MM.1S (cell line): Measurements from ENCODE around the gene LRMDA.

Experiments
- DNase-seq: peaks from one replicate; pipeline ENCODE4 v3.0.0-alpha.2; 2015
- H2AFZ ChIP-seq: fragments of 300-600 bp; sonication (generic); 2 replicates; pipeline ENCODE4 v1.6.0; 2016; ENCODE audit warnings: antibody characterized with exemption, low read length
- H3F3A ChIP-seq: fragments of 300-600 bp; sonication (generic); 2 replicates; pipeline ENCODE4 v1.6.1; 2016; ENCODE audit warnings: mild to moderate bottlenecking, antibody characterized with exemption, low read length, moderate library complexity, mixed read lengths; ENCODE audit not compliant: insufficient read depth
- H3K27ac ChIP-seq: fragments of 300-600 bp; sonication (generic); 2 replicates; pipeline ENCODE4 v1.5.1; 2016; ENCODE audit warnings: mild to moderate bottlenecking, low read length
- H3K27me3 ChIP-seq: fragments of 300-600 bp; sonication (generic); replicated peaks from 2 replicates; pipeline ENCODE4 v1.6.0; 2016; ENCODE audit warnings: low read length; ENCODE audit not compliant: insufficient read depth
- H3K36me3 ChIP-seq: fragments of 300-600 bp; sonication (generic); replicated peaks from 2 replicates; pipeline ENCODE4 v1.6.1; 2016; ENCODE audit warnings: mild to moderate bottlenecking, low read length, mixed read lengths; ENCODE audit not compliant: insufficient read depth
- H3K4me1 ChIP-seq: fragments of 300-600 bp; sonication (generic); 2 replicates; pipeline ENCODE4 v1.6.1; 2016; ENCODE audit warnings: low read length, mixed read lengths
- H3K4me2 ChIP-seq: fragments of 300-600 bp; sonication (generic); 2 replicates; pipeline ENCODE4 v1.6.0; 2016; ENCODE audit warnings: low read depth, low read length
- H3K4me3 ChIP-seq: fragments of 300-600 bp; sonication (generic); 2 replicates; pipeline ENCODE4 v1.5.1; 2016; ENCODE audit warnings: low read length, mixed read lengths
- H3K79me2 ChIP-seq: fragments of 300-600 bp; sonication (generic); 2 replicates; pipeline ENCODE4 v1.6.1; 2016; ENCODE audit warnings: mixed run types, low read length, mixed read lengths
- H3K9ac ChIP-seq: fragments of 300-600 bp; sonication (generic); 2 replicates; pipeline ENCODE4 v1.6.1; 2016; ENCODE audit warnings: low read length, mixed read lengths
- H3K9me2 ChIP-seq: fragments of 300-600 bp; sonication (generic); replicated peaks from 2 replicates; pipeline ENCODE4 v1.6.1; 2016; ENCODE audit warnings: mild to moderate bottlenecking, low read length, mixed read lengths; ENCODE audit not compliant: insufficient read depth
- H3K9me3 ChIP-seq: fragments of 300-600 bp; sonication (generic); replicated peaks from 2 replicates; pipeline ENCODE4 v1.6.1; 2016; ENCODE audit warnings: mild to moderate bottlenecking, low read length, mixed read lengths; ENCODE audit not compliant: insufficient read depth
- H4K20me1 ChIP-seq: fragments of 300-600 bp; sonication (generic); 2 replicates; pipeline ENCODE4 v1.6.1; 2016; ENCODE audit warnings: mild to moderate bottlenecking, low read length, moderate library complexity, mixed read lengths; ENCODE audit not compliant: insufficient read depth
- CTCF ChIP-seq: fragments of 300-600 bp; sonication (generic); IDR thresholded peaks from 2 replicates; pipeline ENCODE4 v1.5.1; 2016; ENCODE audit warnings: antibody characterized with exemption, low read length, mixed read lengths
- EZH2 ChIP-seq: fragments of 300-600 bp; sonication (generic); optimal IDR thresholded peaks from 2 replicates; pipeline ENCODE3; 2017; ENCODE audit warnings: low read depth, mild to moderate bottlenecking, antibody characterized with exemption, low read length, mixed read lengths
- EZH2phosphoT487 ChIP-seq: fragments of 300-600 bp; sonication (generic); IDR thresholded peaks from 2 replicates; pipeline ENCODE4 v1.6.1; 2018; ENCODE audit warnings: antibody characterized with exemption, low read length

Gene LRMDA

GRCh38 chr10:75772153-75772887 is 340.9 kb downstream of the LRMDA start:
- no peaks in the 10 kb centered on the region for H3K36me3 ChIP-seq
- no peaks in the 10 kb centered on the region for H4K20me1 ChIP-seq
- DNase-seq = peak; percentile 70
- H3K4me1 ChIP-seq = peaks cover 9% of the 10 kb centered on the region
- H2AFZ ChIP-seq = 0 out of 2 replicates have a peak overlapping the region, but pooled peaks have one; percentile 3
- no peaks in the 10 kb centered on the region for H3K79me2 ChIP-seq
- no peak overlapping the region; the same call in 1 of the 2 replicates for H3K9ac ChIP-seq
- H3K27ac ChIP-seq = peak overlapping the region; percentile 2; the same call in 1 of the 2 replicates
- no peaks in the 10 kb centered on the region for H3K9me2 ChIP-seq
- peak overlapping the region; percentile 36 for H3K4me3 ChIP-seq
- H3K27me3 ChIP-seq = no peaks in the 10 kb centered on the region
- H3F3A ChIP-seq = peaks cover 5% of the 10 kb centered on the region; the same call in 1 of the 2 replicates
- H3K9me3 ChIP-seq = no peaks in the 10 kb centered on the region
- TF ChIP-seq CTCF (no peak), EZH2phosphoT487 (no peak)
- H3K4me2 ChIP-seq = peak overlapping the region; percentile 57

GRCh38 chr10:75773231-75773780 is 341.9 kb downstream of the LRMDA start:
- no peak overlapping the region for H3K27ac ChIP-seq
- no peak overlapping the region for H3K4me3 ChIP-seq
- DNase-seq = no peak
- H3K4me2 ChIP-seq = no peak overlapping the region
- no peaks in the 10 kb centered on the region for H3K9me2 ChIP-seq
- no peak overlapping the region for H2AFZ ChIP-seq
- TF ChIP-seq CTCF (no peak), EZH2 (no peak), EZH2phosphoT487 (no peak)
- no peaks in the 10 kb centered on the region for H3K27me3 ChIP-seq
- no peak overlapping the region for H3K9ac ChIP-seq
- no peaks in the 10 kb centered on the region for H4K20me1 ChIP-seq
- H3K79me2 ChIP-seq = no peaks in the 10 kb centered on the region
- H3K9me3 ChIP-seq = no peaks in the 10 kb centered on the region
- peaks cover 5% of the 10 kb centered on the region; the same call in 1 of the 2 replicates for H3F3A ChIP-seq
- H3K36me3 ChIP-seq = no peaks in the 10 kb centered on the region
- H3K4me1 ChIP-seq = peaks cover 9% of the 10 kb centered on the region

GRCh38 chr10:75773813-75774782 is 342.7 kb downstream of the LRMDA start:
- no peak overlapping the region for H3K27ac ChIP-seq
- H3F3A ChIP-seq = peaks cover 5% of the 10 kb centered on the region; the same call in 1 of the 2 replicates
- no peaks in the 10 kb centered on the region for H4K20me1 ChIP-seq
- H3K27me3 ChIP-seq = no peaks in the 10 kb centered on the region
- no peak overlapping the region for H3K9ac ChIP-seq
- no peak overlapping the region for H2AFZ ChIP-seq
- TF ChIP-seq CTCF = no peak
- no peak for TF ChIP-seq EZH2
- TF ChIP-seq EZH2phosphoT487 = no peak
- H3K4me3 ChIP-seq = no peak overlapping the region
- H3K9me2 ChIP-seq = no peaks in the 10 kb centered on the region
- H3K4me2 ChIP-seq = no peak overlapping the region
- DNase-seq = no peak
- peaks cover 9% of the 10 kb centered on the region for H3K4me1 ChIP-seq
- no peaks in the 10 kb centered on the region for H3K79me2 ChIP-seq
- no peaks in the 10 kb centered on the region for H3K36me3 ChIP-seq
- no peaks in the 10 kb centered on the region for H3K9me3 ChIP-seq
